Lower leg skin (tissue), 3 donors: Measurements from ENCODE around the gene MYH2.

ENCODE experiments used
- CTCF ChIP-seq, 3 donors: fragments of 450-650 bp; IDR thresholded peaks; one replicate each; pipeline ENCODE4 v1.5.1; 2016; ENCODE audit warnings: antibody characterized with exemption in 3 of 3, mild to moderate bottlenecking in 3 of 3, moderate library complexity in 2 of 3
- POLR2A ChIP-seq, 2 donors: fragments of 450-650 bp; IDR thresholded peaks; one replicate each; pipeline ENCODE4 v1.6.1; 2016 to 2017; ENCODE audit warnings: antibody characterized with exemption in 2 of 2, mild to moderate bottlenecking in 1 of 2, moderate library complexity in 1 of 2

- TF ChIP-seq CTCF (IDR thresholded peaks at IDR 0.05): no peak
- TF ChIP-seq POLR2A (IDR thresholded peaks at IDR 0.05): no peak
Measured at GRCh38 chr17:10513299-10514067, 36.0 kb downstream of the MYH2 start.
